Forelimb muscle (tissue), 1 donor: ENCODE results near the gene RACK1. TPM values are rescaled to one million over a fixed set of nuclear protein-coding genes. Genes with fewer than 3 reads are reported as not detected.

Experiments
- DNase-seq: peaks from one replicate; pipeline ENCODE4 v3.0.0-alpha.2; 2013; ENCODE audit warnings: low read depth
- polyA plus RNA-seq: library from polyadenylated mRNA; unstranded; fragments of 120-200 nt; gene quantifications from one replicate; pipeline ENCODE4 v1.2.1, GENCODE V29; 2013; ENCODE audit not compliant: insufficient read length

RACK1 gene
- polyA plus RNA-seq, 1 donor = 3,643 TPM

GRCh38 chr5:181259974-181260719, 16.4 kb upstream of the RACK1 start:
- no peak for DNase-seq

GRCh38 chr5:181259283-181259682, 15.6 kb upstream of the RACK1 start:
- DNase-seq = no peak

- DNase-seq = no peak
Observed at GRCh38 chr5:181258576-181258975, 14.9 kb upstream of the RACK1 start.

- no peak for DNase-seq
Observed at GRCh38 chr5:181255836-181256578, 12.3 kb upstream of the RACK1 start.

- no peak for DNase-seq
Observed at GRCh38 chr5:181255276-181255675, 11.6 kb upstream of the RACK1 start.

GRCh38 chr5:181248277-181248676, 4.6 kb upstream of the RACK1 start:
- no peak for DNase-seq

- DNase-seq = no peak
Observed at GRCh38 chr5:181246276-181247049, 2.8 kb upstream of the RACK1 start.

GRCh38 chr5:181245427-181246275, 1.9 kb upstream of the RACK1 start:
- no peak for DNase-seq

- no peak for DNase-seq
Observed at GRCh38 chr5:181243018-181243563, 615 bp downstream of the RACK1 start.

GRCh38 chr5:181242031-181242451, 1.7 kb downstream of the RACK1 start:
- no peak for DNase-seq

- DNase-seq = no peak
Observed at GRCh38 chr5:181241393-181241975, 2.2 kb downstream of the RACK1 start.

- no peak for DNase-seq
Observed at GRCh38 chr5:181239062-181239663, 4.5 kb downstream of the RACK1 start.

- no peak for DNase-seq
Observed at GRCh38 chr5:181237729-181238385, 5.8 kb downstream of the RACK1 start.

GRCh38 chr5:181236954-181237641, 6.6 kb downstream of the RACK1 start:
- no peak for DNase-seq

GRCh38 chr5:181236471-181236870, 7.2 kb downstream of the RACK1 start:
- no peak for DNase-seq

GRCh38 chr5:181235689-181236366, 7.9 kb downstream of the RACK1 start:
- no peak for DNase-seq

- DNase-seq = no peak
Observed at GRCh38 chr5:181235323-181235688, 8.4 kb downstream of the RACK1 start.

GRCh38 chr5:181234455-181235306, 9.0 kb downstream of the RACK1 start:
- DNase-seq = no peak
